K562 (cell line): ENCODE data around the gene JKAMP.

Source experiments
- EZH2 ChIP-seq: IDR thresholded peaks from 2 replicates; pipeline ENCODE4 v1.6.1; 2012; ENCODE audit warnings: low read depth, mild to moderate bottlenecking, inconsistent platforms, low read length, borderline replicate concordance
- MAZ ChIP-seq, 2 experiments: fragments of 450-650 bp in 1 of 2; sonication (generic) in 1 of 2; formaldehyde crosslinking; IDR thresholded peaks in 1 of 2; conservative IDR thresholded peaks in 1 of 2; 2 replicates each; pipeline versions ENCODE4 v1.4.0 to v1.5.0; 2020; ENCODE audit warnings: mild to moderate bottlenecking in 1 of 2, missing genetic modification reagents in 1 of 2
- MYC ChIP-seq, 2 experiments: fragments of 250-450 bp in 1 of 2; sonication (Bioruptor Pico) in 1 of 2; IDR thresholded peaks; 2 replicates each; pipeline versions ENCODE4 v1.5.1 to v1.6.1; 2012 to 2021; ENCODE audit warnings: low read depth in 2 of 2, borderline replicate concordance in 1 of 2, improper control_type of control experiment in 1 of 2, low read length in 1 of 2, mild to moderate bottlenecking in 1 of 2, moderate library complexity in 1 of 2
- POLR2AphosphoS5 ChIP-seq: IDR thresholded peaks from 2 replicates; pipeline ENCODE4 v1.6.1; 2011; ENCODE audit warnings: mild to moderate bottlenecking, low read depth, low read length, moderate library complexity; ENCODE audit not compliant: control insufficient read depth, insufficient read depth
- TCF7 ChIP-seq: sonication (generic); IDR thresholded peaks from 2 replicates; pipeline ENCODE4 v1.6.1; 2016; ENCODE audit warnings: antibody characterized with exemption, borderline replicate concordance
- TEAD2 ChIP-seq: fragments of 450-650 bp; IDR thresholded peaks from 2 replicates; pipeline ENCODE4 v1.6.1; 2016; ENCODE audit warnings: missing genetic modification characterization, control low read depth, missing compliant biosample characterization
- TF ChIP-seq, protein P1 (sequence below), 3 experiments: IDR thresholded peaks in 2 of 3; conservative IDR thresholded peaks in 1 of 3; 2 replicates each; pipeline ENCODE4 v1.5.1; 2011 to 2012; ENCODE audit warnings: low read length in 3 of 3, mild to moderate bottlenecking in 3 of 3, control low read depth in 2 of 3, improper control_type of control experiment in 1 of 3, inconsistent platforms in 1 of 3, low read depth in 1 of 3, mixed read lengths in 1 of 3, moderate library complexity in 1 of 3; ENCODE audit not compliant: insufficient read depth in 2 of 3
- TF ChIP-seq, protein P2 (sequence below), 2 experiments: fragments of 450-650 bp; formaldehyde crosslinking in 1 of 2; IDR thresholded peaks; 2 replicates each; pipeline versions ENCODE4 v1.4.0 to v1.6.1; 2014 to 2020; ENCODE audit warnings: mild to moderate bottlenecking in 2 of 2, borderline replicate concordance in 1 of 2, low read depth in 1 of 2
- TF ChIP-seq, protein P3 (sequence below), 2 experiments: fragments of 450-650 bp in 1 of 2; sonication (generic) in 1 of 2; formaldehyde crosslinking; conservative IDR thresholded peaks; 2 replicates each; pipeline versions ENCODE4 v1.4.0 to v1.8.1; 2020 to 2022; ENCODE audit warnings: mild to moderate bottlenecking in 1 of 2, missing genetic modification reagents in 1 of 2
- TF ChIP-seq, protein P4 (sequence below): sonication (generic); formaldehyde crosslinking; IDR thresholded peaks from 2 replicates; pipeline ENCODE4 v1.9.0; 2022; ENCODE audit warnings: mild to moderate bottlenecking, missing genetic modification reagents

DNA sequence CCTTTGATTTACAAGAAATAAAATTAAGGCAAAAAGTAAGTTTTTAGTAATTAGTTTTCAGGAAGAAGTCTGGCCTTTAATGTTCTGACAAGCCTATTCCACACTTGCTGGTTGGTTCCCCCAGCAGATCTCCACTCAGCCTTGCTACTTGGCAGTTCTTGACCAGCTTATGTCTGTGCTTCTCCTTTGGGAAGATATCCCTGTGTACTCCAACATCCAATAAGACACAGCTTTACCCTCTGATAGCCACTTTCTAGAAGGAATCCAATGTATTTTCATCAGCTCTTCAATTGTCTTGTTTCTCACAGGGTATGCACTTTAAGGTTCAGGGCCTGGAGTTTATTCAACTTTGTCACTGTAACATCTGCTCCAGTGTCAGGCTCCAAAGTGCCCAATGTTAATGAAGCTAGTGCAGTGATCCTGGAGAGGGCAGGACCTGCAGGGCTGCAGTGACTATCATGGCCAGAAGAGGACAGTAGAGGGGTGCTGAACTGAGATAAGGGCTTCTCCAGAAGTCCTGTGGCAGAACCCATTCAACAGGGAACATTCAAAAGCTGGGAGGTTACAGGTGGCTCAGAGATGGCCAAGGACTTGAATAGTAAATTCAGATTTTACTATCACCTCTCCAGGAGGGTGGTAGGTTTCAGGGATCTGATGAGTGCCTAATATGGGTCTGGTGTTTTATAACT is 22.9 kb downstream of the JKAMP start:
- TF ChIP-seq, protein P1, sequence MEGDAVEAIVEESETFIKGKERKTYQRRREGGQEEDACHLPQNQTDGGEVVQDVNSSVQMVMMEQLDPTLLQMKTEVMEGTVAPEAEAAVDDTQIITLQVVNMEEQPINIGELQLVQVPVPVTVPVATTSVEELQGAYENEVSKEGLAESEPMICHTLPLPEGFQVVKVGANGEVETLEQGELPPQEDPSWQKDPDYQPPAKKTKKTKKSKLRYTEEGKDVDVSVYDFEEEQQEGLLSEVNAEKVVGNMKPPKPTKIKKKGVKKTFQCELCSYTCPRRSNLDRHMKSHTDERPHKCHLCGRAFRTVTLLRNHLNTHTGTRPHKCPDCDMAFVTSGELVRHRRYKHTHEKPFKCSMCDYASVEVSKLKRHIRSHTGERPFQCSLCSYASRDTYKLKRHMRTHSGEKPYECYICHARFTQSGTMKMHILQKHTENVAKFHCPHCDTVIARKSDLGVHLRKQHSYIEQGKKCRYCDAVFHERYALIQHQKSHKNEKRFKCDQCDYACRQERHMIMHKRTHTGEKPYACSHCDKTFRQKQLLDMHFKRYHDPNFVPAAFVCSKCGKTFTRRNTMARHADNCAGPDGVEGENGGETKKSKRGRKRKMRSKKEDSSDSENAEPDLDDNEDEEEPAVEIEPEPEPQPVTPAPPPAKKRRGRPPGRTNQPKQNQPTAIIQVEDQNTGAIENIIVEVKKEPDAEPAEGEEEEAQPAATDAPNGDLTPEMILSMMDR (IDR thresholded peaks at IDR 0.05 in 2 of 3, conservative IDR thresholded peaks at IDR 0.05 in 1 of 3; ENCODE audit: insufficient read depth in 2 of 3, low read depth in 1 of 3, low read length in 3 of 3) = peak; percentile 84 to 91 (median 90)
- TF ChIP-seq, protein P2, sequence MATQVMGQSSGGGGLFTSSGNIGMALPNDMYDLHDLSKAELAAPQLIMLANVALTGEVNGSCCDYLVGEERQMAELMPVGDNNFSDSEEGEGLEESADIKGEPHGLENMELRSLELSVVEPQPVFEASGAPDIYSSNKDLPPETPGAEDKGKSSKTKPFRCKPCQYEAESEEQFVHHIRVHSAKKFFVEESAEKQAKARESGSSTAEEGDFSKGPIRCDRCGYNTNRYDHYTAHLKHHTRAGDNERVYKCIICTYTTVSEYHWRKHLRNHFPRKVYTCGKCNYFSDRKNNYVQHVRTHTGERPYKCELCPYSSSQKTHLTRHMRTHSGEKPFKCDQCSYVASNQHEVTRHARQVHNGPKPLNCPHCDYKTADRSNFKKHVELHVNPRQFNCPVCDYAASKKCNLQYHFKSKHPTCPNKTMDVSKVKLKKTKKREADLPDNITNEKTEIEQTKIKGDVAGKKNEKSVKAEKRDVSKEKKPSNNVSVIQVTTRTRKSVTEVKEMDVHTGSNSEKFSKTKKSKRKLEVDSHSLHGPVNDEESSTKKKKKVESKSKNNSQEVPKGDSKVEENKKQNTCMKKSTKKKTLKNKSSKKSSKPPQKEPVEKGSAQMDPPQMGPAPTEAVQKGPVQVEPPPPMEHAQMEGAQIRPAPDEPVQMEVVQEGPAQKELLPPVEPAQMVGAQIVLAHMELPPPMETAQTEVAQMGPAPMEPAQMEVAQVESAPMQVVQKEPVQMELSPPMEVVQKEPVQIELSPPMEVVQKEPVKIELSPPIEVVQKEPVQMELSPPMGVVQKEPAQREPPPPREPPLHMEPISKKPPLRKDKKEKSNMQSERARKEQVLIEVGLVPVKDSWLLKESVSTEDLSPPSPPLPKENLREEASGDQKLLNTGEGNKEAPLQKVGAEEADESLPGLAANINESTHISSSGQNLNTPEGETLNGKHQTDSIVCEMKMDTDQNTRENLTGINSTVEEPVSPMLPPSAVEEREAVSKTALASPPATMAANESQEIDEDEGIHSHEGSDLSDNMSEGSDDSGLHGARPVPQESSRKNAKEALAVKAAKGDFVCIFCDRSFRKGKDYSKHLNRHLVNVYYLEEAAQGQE (IDR thresholded peaks at IDR 0.05; ENCODE audit: borderline replicate concordance) = no peak; the same call in 1 of the 2 replicates
- TF ChIP-seq, protein P2 (CRISPR knock-in tag; IDR thresholded peaks at IDR 0.05; ENCODE audit: low read depth) = no peak
- TF ChIP-seq MAZ (CRISPR knock-in tag; conservative IDR thresholded peaks at IDR 0.05 in 1 of 2, IDR thresholded peaks at IDR 0.05 in 1 of 2) (no peak), EZH2 (no peak), MYC (IDR thresholded peaks at IDR 0.05; ENCODE audit: low read depth, low read length) (no peak), MYC (CRISPR knock-in tag; IDR thresholded peaks at IDR 0.05; ENCODE audit: borderline replicate concordance, low read depth) (no peak), TEAD2 (tag) (no peak), TCF7 (no peak), POLR2AphosphoS5 (no peak)
- TF ChIP-seq, protein P3, sequence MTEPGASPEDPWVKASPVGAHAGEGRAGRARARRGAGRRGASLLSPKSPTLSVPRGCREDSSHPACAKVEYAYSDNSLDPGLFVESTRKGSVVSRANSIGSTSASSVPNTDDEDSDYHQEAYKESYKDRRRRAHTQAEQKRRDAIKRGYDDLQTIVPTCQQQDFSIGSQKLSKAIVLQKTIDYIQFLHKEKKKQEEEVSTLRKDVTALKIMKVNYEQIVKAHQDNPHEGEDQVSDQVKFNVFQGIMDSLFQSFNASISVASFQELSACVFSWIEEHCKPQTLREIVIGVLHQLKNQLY (CRISPR knock-in tag; conservative IDR thresholded peaks at IDR 0.05) = no peak
- TF ChIP-seq, protein P4, sequence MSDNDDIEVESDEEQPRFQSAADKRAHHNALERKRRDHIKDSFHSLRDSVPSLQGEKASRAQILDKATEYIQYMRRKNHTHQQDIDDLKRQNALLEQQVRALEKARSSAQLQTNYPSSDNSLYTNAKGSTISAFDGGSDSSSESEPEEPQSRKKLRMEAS (CRISPR knock-in tag) = no peak
